Esophagus muscularis mucosa (tissue), 4 donors: ENCODE measurements around the gene PCBP4. TPM values are rescaled to one million over a fixed set of nuclear protein-coding genes. Genes with fewer than 3 reads are reported as not detected.

ENCODE experiments used
- DNase-seq: peaks from one replicate; pipeline ENCODE4 v3.0.0-alpha.2; 2017; ENCODE audit errors: extremely low spot score
- H3K27ac ChIP-seq, 4 donors: fragments of 200-600 bp; sonication (generic); replicated peaks in 1 of 4; 1 replicate in 3 of 4; 2 replicates in 1 of 4; pipeline ENCODE4 v1.5.1; 2016 to 2019; ENCODE audit warnings: mild to moderate bottlenecking in 1 of 4
- H3K27me3 ChIP-seq, 4 donors: fragments of 200-600 bp; sonication (generic); one replicate each; pipeline versions ENCODE4 v1.5.1 to v1.6.0; 2016 to 2019
- H3K36me3 ChIP-seq, 4 donors: fragments of 200-600 bp; sonication (generic); one replicate each; pipeline ENCODE4 v1.5.1; 2016 to 2019
- H3K4me1 ChIP-seq, 4 donors: fragments of 200-600 bp; sonication (generic); one replicate each; pipeline ENCODE4 v1.5.1; 2016 to 2019
- H3K4me3 ChIP-seq, 4 donors: fragments of 200-600 bp; sonication (generic); 1 replicate in 2 of 4; 2 replicates in 2 of 4; pipeline ENCODE4 v1.5.1; 2016 to 2019; ENCODE audit warnings: mild to moderate bottlenecking in 4 of 4, moderate library complexity in 1 of 4
- H3K9me3 ChIP-seq, 4 donors: fragments of 200-600 bp; sonication (generic); 1 replicate in 3 of 4; 2 replicates in 1 of 4; pipeline ENCODE4 v1.5.1; 2016 to 2019
- CTCF ChIP-seq, 3 experiments: fragments of 200-600 bp in 2 of 3; fragments of 450-650 bp in 1 of 3; sonication (generic) in 2 of 3; IDR thresholded peaks; one replicate each; pipeline ENCODE4 v1.5.1; 2017 to 2019; ENCODE audit warnings: antibody characterized with exemption in 3 of 3, mild to moderate bottlenecking in 2 of 3, moderate library complexity in 1 of 3
- EP300 ChIP-seq: sonication (generic); formaldehyde crosslinking; IDR thresholded peaks from one replicate; pipeline ENCODE4 v1.6.1; 2017; ENCODE audit warnings: antibody characterized with exemption
- POLR2A ChIP-seq: fragments of 450-650 bp; IDR thresholded peaks from one replicate; pipeline ENCODE4 v1.6.1; 2017; ENCODE audit warnings: antibody characterized with exemption, moderate library complexity, mild to moderate bottlenecking, low read depth
- POLR2AphosphoS5 ChIP-seq, 2 donors: sonication (generic); formaldehyde crosslinking; IDR thresholded peaks; one replicate each; pipeline ENCODE4 v1.6.1; 2017; ENCODE audit warnings: antibody characterized with exemption in 2 of 2
- WGBS: methylation state at CpG from one replicate; pipeline ENCODE4 v1.1.5; 2018; 5-methylcytosine and 5-hydroxymethylcytosine counted together
- intact Hi-C: fragments of 100-400 bp; cut with DNase I; formaldehyde crosslinking; loops from one replicate; pipeline ENCODE4 v1.15.1; 2023
- total RNA-seq, 4 donors: library from RNA; depleted of rRNA; stranded (reverse); fragments of >200 nt; gene quantifications; one replicate each; pipeline versions ENCODE4 v1.1.0 to v1.2.1, GENCODE V29; 2016

Gene PCBP4
- total RNA-seq, 4 donors from 2014 or later, result 54.4 to 378 (median 139) TPM

- 83% methylated on average over 1 of the region's 1 CpG for WGBS
- Histone ChIP-seq H3K36me3 (peaks cover 4 to 27% (median 25%) of the 10 kb centered on the region in 4 donors), H3K27me3 (no peaks in the 10 kb centered on the region), H3K4me3 (no peak overlapping the region), H3K9me3 (no peaks in the 10 kb centered on the region), H3K4me1 (peaks cover 10 to 22% (median 20%) of the 10 kb centered on the region in 4 donors), H3K27ac (no peak overlapping the region)
- intact Hi-C loops, result no loop called here
- TF ChIP-seq POLR2A (no peak), CTCF (IDR thresholded peaks at IDR 0.05) (no peak), POLR2AphosphoS5 (IDR thresholded peaks at IDR 0.05) (no peak)
- no peak for DNase-seq
Observed at GRCh38 chr3:51954713-51955112, 12.5 kb downstream of the PCBP4 start.

GRCh38 chr3:51954105-51954504, 13.1 kb downstream of the PCBP4 start:
- intact Hi-C loops, result no loop called here
- WGBS, result 76% methylated on average over 6 of the region's 6 CpGs
- no peak overlapping the region for H3K4me3 ChIP-seq
- no peaks in the 10 kb centered on the region for H3K27me3 ChIP-seq
- TF ChIP-seq CTCF (IDR thresholded peaks at IDR 0.05), result no peak
- no peak for TF ChIP-seq EP300
- TF ChIP-seq POLR2A, result no peak
- TF ChIP-seq POLR2AphosphoS5 (IDR thresholded peaks at IDR 0.05), result no peak
- peaks cover 10 to 22% (median 20%) of the 10 kb centered on the region in 4 donors for H3K4me1 ChIP-seq
- H3K36me3 ChIP-seq, result peaks cover 0 to 24% (median 23%) of the 10 kb centered on the region in 4 donors
- H3K9me3 ChIP-seq, result no peaks in the 10 kb centered on the region
- no peak for DNase-seq
- no peak overlapping the region for H3K27ac ChIP-seq

GRCh38 chr3:51953445-51953844, 13.8 kb downstream of the PCBP4 start:
- no peak for DNase-seq
- intact Hi-C loops, result no loop called here
- H3K9me3 ChIP-seq, result no peaks in the 10 kb centered on the region
- TF ChIP-seq CTCF (IDR thresholded peaks at IDR 0.05) (no peak), POLR2A (no peak), POLR2AphosphoS5 (IDR thresholded peaks at IDR 0.05) (no peak), EP300 (no peak)
- H3K27ac ChIP-seq, result no peak overlapping the region
- H3K4me3 ChIP-seq, result no peak overlapping the region
- H3K4me1 ChIP-seq, result peaks cover 10 to 22% (median 20%) of the 10 kb centered on the region in 4 donors
- WGBS, result 68% methylated on average over 3 of the region's 3 CpGs
- H3K36me3 ChIP-seq, result peaks cover 0 to 24% (median 21%) of the 10 kb centered on the region in 4 donors
- no peaks in the 10 kb centered on the region for H3K27me3 ChIP-seq

GRCh38 chr3:51950899-51951298, 16.4 kb downstream of the PCBP4 start:
- DNase-seq, result no peak
- WGBS, result 87% methylated on average over 2 of the region's 2 CpGs

More at GRCh38 chr3:51950899-51951298, 16.4 kb downstream of the PCBP4 start:
- H3K27me3 ChIP-seq, result no peaks in the 10 kb centered on the region
- H3K4me1 ChIP-seq, result peaks cover 3 to 11% (median 9%) of the 10 kb centered on the region in 4 donors
- H3K4me3 ChIP-seq, result no peak overlapping the region
- no peaks in the 10 kb centered on the region for H3K9me3 ChIP-seq
- peaks cover 0 to 38% (median 29%) of the 10 kb centered on the region in 4 donors for H3K36me3 ChIP-seq
- TF ChIP-seq CTCF (IDR thresholded peaks at IDR 0.05) (no peak), EP300 (no peak), POLR2AphosphoS5 (IDR thresholded peaks at IDR 0.05) (no peak), POLR2A (no peak)
- intact Hi-C loops, result no loop called here
- H3K27ac ChIP-seq, result no peak overlapping the region
